IgD-negative memory B cell (primary cell): Measurements from ENCODE around the gene WASF3. TPM values are rescaled to one million over a fixed set of nuclear protein-coding genes. Genes with fewer than 3 reads are reported as not detected.

Source experiments
- H3K27ac Mint-ChIP-seq, 3 donors: one replicate each; pipeline ENCODE4 v1.8.0; 2020 to 2022; ENCODE audit warnings: mild to moderate bottlenecking in 3 of 3, mixed read lengths in 3 of 3, moderate library complexity in 1 of 3
- H3K27me3 Mint-ChIP-seq: one replicate; pipeline ENCODE4 v1.8.0; 2021; ENCODE audit warnings: mixed read lengths
- H3K36me3 Mint-ChIP-seq: one replicate; pipeline ENCODE4 v1.8.0; 2020; ENCODE audit warnings: mild to moderate bottlenecking, mixed read lengths
- H3K4me1 Mint-ChIP-seq, 3 donors: one replicate each; pipeline ENCODE4 v1.8.0; 2020 to 2022; ENCODE audit warnings: mixed read lengths in 3 of 3, mild to moderate bottlenecking in 1 of 3
- H3K4me3 Mint-ChIP-seq, 4 donors: one replicate each; pipeline ENCODE4 v1.8.0; 2020 to 2022; ENCODE audit warnings: mild to moderate bottlenecking in 4 of 4, mixed read lengths in 4 of 4, moderate library complexity in 3 of 4
- H3K9me3 Mint-ChIP-seq, 3 donors: one replicate each; pipeline ENCODE4 v1.8.0; 2020 to 2021; ENCODE audit warnings: mixed read lengths in 3 of 3, mild to moderate bottlenecking in 1 of 3
- polyA plus RNA-seq: library from polyadenylated mRNA; unstranded; fragments of 300-500 nt; fragmentation: Illumina TruSeq; gene quantifications from one replicate; pipeline ENCODE4 v1.2.3, GENCODE V29; 2021

WASF3 gene
- polyA plus RNA-seq, 1 donor from 2014 or later = not detected

DNA sequence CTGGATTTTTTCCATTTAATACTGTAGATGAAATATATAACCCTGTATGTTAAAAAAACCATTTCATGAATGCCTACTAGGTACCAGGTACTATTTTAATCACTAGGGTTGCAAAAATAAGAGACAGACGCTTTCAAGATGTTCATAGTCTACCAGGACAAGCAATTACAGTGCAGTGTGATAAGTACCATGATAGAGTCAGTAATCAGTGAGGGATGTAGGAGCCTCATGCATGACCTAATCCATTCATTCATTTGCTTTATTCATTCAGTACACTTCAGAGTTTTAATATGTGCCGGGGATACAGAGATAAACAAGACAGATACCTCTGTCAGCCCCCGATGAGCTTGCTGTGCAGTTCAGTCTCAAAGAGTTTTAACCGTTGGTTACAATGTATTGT lies 3.0 kb downstream of the WASF3 start:
- H3K4me3 Mint-ChIP-seq = no peak overlapping the region
- no peak overlapping the region for H3K27ac Mint-ChIP-seq
- H3K4me1 Mint-ChIP-seq = peaks cover 3 to 11% (median 7%) of the 10 kb centered on the region in 3 donors
- H3K27me3 Mint-ChIP-seq = peaks cover 30% of the 10 kb centered on the region
- no peaks in the 10 kb centered on the region for H3K36me3 Mint-ChIP-seq
- H3K9me3 Mint-ChIP-seq = peaks cover 0 to 4% (median 0%) of the 10 kb centered on the region in 3 donors

- Mint-ChIP-seq H3K27ac (no peak overlapping the region), H3K27me3 (peaks cover 31% of the 10 kb centered on the region), H3K9me3 (peaks cover 0 to 4% (median 0%) of the 10 kb centered on the region in 3 donors), H3K4me3 (no peak overlapping the region), H3K36me3 (no peaks in the 10 kb centered on the region), H3K4me1 (peaks cover 3 to 11% (median 7%) of the 10 kb centered on the region in 3 donors)
Measured at GRCh38 chr13:26561067-26561466, 3.6 kb downstream of the WASF3 start.

DNA sequence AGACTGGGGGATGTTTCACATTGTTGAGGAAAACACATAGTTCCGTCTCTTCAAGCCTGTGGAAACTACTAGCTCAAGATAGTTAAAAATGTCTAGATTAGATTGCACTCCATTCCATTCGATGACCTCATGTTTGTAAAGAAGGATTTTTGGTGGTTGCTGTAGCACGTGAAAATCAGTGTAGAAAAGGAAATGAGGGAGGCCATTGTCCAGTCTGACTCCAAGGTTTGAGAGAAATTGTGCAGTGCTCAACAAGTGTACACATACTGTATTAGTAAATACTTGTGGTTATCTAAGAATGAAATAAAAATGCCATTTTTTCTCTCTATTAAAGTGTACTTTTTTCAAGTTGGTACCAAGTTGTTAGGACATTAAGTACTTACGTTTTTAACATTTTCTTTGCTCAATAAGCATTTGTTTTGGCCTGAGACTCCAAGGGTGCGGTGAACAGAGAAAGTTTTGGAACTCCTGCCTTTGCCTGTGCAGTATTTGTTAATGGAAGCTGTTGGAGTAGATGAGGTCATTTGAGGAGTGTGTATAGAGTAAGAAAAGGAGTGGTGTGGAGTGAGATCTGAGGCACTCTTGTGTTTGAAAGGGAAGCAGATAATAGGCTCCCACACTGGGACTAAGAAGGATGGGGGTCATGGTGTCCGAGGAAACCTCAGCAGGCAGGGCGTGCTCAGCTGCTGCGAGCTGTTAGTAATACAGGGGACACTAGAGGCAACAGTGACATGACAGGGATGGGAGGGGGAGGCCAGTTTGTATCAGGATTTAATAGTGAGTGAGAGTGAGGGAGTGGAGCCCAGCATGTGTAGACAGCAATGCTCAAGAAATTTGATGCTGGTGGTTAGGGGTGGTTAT lies 4.4 kb downstream of the WASF3 start:
- no peak overlapping the region for H3K27ac Mint-ChIP-seq
- H3K9me3 Mint-ChIP-seq = peaks cover 0 to 4% (median 0%) of the 10 kb centered on the region in 3 donors
- peaks cover 30% of the 10 kb centered on the region for H3K27me3 Mint-ChIP-seq
- no peak overlapping the region for H3K4me3 Mint-ChIP-seq
- no peaks in the 10 kb centered on the region for H3K36me3 Mint-ChIP-seq
- H3K4me1 Mint-ChIP-seq = peaks cover 3 to 9% (median 7%) of the 10 kb centered on the region in 3 donors

- H3K27ac Mint-ChIP-seq = no peak overlapping the region
Measured at GRCh38 chr13:26562512-26562890, 5.0 kb downstream of the WASF3 start.

DNA sequence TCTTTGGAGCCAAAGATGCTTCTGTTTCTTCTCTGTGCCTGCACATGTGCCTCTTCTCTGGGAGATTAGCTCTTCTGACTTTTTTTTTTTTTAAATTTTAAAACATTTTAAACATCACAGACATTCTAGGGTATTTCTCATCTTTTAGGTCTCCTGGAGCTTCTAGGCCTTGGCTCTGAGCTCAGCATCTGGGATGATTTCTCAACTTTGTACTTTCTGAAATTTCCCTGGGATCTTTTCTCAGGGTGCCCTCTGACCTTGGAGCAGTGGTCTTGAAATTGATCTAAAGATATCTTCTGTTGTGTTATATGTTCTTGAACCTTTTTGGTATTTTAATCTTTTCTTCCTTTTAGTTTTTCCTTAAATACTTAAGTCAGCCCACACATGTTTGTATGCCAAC lies 6.2 kb downstream of the WASF3 start:
- Mint-ChIP-seq H3K36me3 (no peaks in the 10 kb centered on the region), H3K4me1 (peaks cover 0 to 4% (median 3%) of the 10 kb centered on the region in 3 donors), H3K9me3 (peaks cover 0 to 4% (median 0%) of the 10 kb centered on the region in 3 donors), H3K4me3 (no peak overlapping the region), H3K27me3 (peaks cover 25% of the 10 kb centered on the region), H3K27ac (no peak overlapping the region)

More at GRCh38 chr13:26562512-26562890, 5.0 kb downstream of the WASF3 start:
- Mint-ChIP-seq H3K36me3 (no peaks in the 10 kb centered on the region), H3K27me3 (peaks cover 29% of the 10 kb centered on the region), H3K9me3 (peaks cover 0 to 4% (median 0%) of the 10 kb centered on the region in 3 donors), H3K4me1 (peaks cover 3 to 7% (median 7%) of the 10 kb centered on the region in 3 donors), H3K4me3 (no peak overlapping the region)

GRCh38 chr13:26568132-26568815 lies 10.8 kb downstream of the WASF3 start:
- H3K4me3 Mint-ChIP-seq = no peak overlapping the region
- no peaks in the 10 kb centered on the region for H3K9me3 Mint-ChIP-seq
- H3K27ac Mint-ChIP-seq = no peak overlapping the region
- no peaks in the 10 kb centered on the region for H3K36me3 Mint-ChIP-seq
- no peaks in the 10 kb centered on the region for H3K4me1 Mint-ChIP-seq
- peaks cover 9% of the 10 kb centered on the region for H3K27me3 Mint-ChIP-seq

GRCh38 chr13:26571518-26571917 lies 14.0 kb downstream of the WASF3 start:
- peaks cover 3% of the 10 kb centered on the region for H3K27me3 Mint-ChIP-seq
- H3K27ac Mint-ChIP-seq = no peak overlapping the region
- H3K36me3 Mint-ChIP-seq = peaks cover 2% of the 10 kb centered on the region
- H3K4me1 Mint-ChIP-seq = no peaks in the 10 kb centered on the region
- no peak overlapping the region for H3K4me3 Mint-ChIP-seq
- H3K9me3 Mint-ChIP-seq = peaks cover 0 to 4% (median 0%) of the 10 kb centered on the region in 3 donors

DNA sequence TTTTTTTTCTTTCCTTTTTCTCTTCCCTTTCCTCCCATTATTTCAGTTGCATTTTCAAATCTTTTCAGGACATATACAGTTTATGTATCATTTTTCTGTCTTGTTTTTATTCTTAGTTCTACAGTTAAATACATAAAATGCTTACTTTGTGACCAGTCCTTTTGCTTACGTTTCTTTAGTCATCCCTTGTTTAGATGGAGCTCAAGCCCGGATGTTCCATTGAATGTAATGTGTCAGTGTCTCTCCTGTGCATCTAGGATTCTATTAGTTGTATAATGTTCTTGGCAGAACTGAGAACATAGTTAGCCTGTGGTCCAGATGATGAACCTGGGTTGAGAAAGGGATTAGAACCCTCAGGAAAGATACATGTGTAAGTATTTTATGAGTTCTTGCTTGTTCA lies 17.8 kb downstream of the WASF3 start:
- H3K27ac Mint-ChIP-seq = no peak overlapping the region
- peaks cover 2% of the 10 kb centered on the region for H3K36me3 Mint-ChIP-seq
- peaks cover 0 to 9% (median 2%) of the 10 kb centered on the region in 3 donors for H3K9me3 Mint-ChIP-seq
- no peaks in the 10 kb centered on the region for H3K4me1 Mint-ChIP-seq
- no peaks in the 10 kb centered on the region for H3K27me3 Mint-ChIP-seq
- H3K4me3 Mint-ChIP-seq = no peak overlapping the region

DNA sequence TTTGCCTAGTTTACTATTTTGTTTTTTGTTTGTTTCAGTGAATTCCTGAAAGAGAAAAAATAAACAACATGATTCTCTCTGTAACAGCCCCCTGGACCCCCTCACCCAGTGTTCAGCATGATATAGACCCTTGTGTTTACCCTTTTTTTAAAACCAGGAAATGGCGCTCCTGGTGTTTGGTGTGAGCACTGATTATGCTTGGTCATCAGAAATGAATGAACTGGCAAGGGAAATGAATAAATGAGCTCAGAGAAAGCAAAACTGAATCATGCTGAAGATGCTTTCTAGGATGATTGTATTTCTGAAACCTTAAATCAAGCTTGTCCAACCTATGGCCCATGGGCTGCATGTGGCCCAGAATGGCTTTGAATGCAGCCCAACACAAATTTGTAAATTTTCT lies 22.1 kb downstream of the WASF3 start:
- Mint-ChIP-seq H3K9me3 (peaks cover 2 to 9% (median 3%) of the 10 kb centered on the region in 3 donors), H3K4me1 (no peaks in the 10 kb centered on the region), H3K27ac (no peak overlapping the region), H3K27me3 (peaks cover 4% of the 10 kb centered on the region), H3K36me3 (no peaks in the 10 kb centered on the region), H3K4me3 (no peak overlapping the region)

- Mint-ChIP-seq H3K36me3 (peaks cover 2% of the 10 kb centered on the region), H3K9me3 (peaks cover 0 to 3% (median under 1%) of the 10 kb centered on the region in 3 donors), H3K4me1 (no peaks in the 10 kb centered on the region), H3K27ac (no peak overlapping the region), H3K4me3 (no peak overlapping the region), H3K27me3 (peaks cover 4% of the 10 kb centered on the region)
Measured at GRCh38 chr13:26583662-26584061, 26.2 kb downstream of the WASF3 start.

GRCh38 chr13:26584713-26585112 lies 27.2 kb downstream of the WASF3 start:
- H3K27me3 Mint-ChIP-seq = peaks cover 4% of the 10 kb centered on the region
- peaks cover 2% of the 10 kb centered on the region for H3K36me3 Mint-ChIP-seq
- H3K4me1 Mint-ChIP-seq = no peaks in the 10 kb centered on the region
- H3K27ac Mint-ChIP-seq = no peak overlapping the region
- peaks cover 0 to 3% (median 0%) of the 10 kb centered on the region in 3 donors for H3K9me3 Mint-ChIP-seq
- no peak overlapping the region for H3K4me3 Mint-ChIP-seq

GRCh38 chr13:26585136-26585535 lies 27.7 kb downstream of the WASF3 start:
- H3K9me3 Mint-ChIP-seq = peaks cover 0 to 3% (median 0%) of the 10 kb centered on the region in 3 donors
- peaks cover 4% of the 10 kb centered on the region for H3K27me3 Mint-ChIP-seq
- H3K4me1 Mint-ChIP-seq = no peaks in the 10 kb centered on the region
- no peak overlapping the region for H3K4me3 Mint-ChIP-seq
- H3K36me3 Mint-ChIP-seq = peaks cover 2% of the 10 kb centered on the region
- no peak overlapping the region for H3K27ac Mint-ChIP-seq

- H3K9me3 Mint-ChIP-seq = peaks cover 0 to 3% (median 0%) of the 10 kb centered on the region in 3 donors
- H3K27me3 Mint-ChIP-seq = peaks cover 2% of the 10 kb centered on the region
- no peak overlapping the region for H3K4me3 Mint-ChIP-seq
- H3K36me3 Mint-ChIP-seq = peaks cover 2% of the 10 kb centered on the region
- H3K4me1 Mint-ChIP-seq = peaks cover 0 to 1% (median 0%) of the 10 kb centered on the region in 3 donors
- no peak overlapping the region for H3K27ac Mint-ChIP-seq
Measured at GRCh38 chr13:26587251-26587650, 29.8 kb downstream of the WASF3 start.

- Mint-ChIP-seq H3K9me3 (peaks cover 0 to 4% (median 0%) of the 10 kb centered on the region in 3 donors), H3K4me1 (peaks cover 0 to 1% (median 0%) of the 10 kb centered on the region in 3 donors), H3K27ac (no peak overlapping the region), H3K4me3 (no peak overlapping the region), H3K36me3 (peaks cover 2% of the 10 kb centered on the region), H3K27me3 (no peaks in the 10 kb centered on the region)
Measured at GRCh38 chr13:26589226-26589625, 31.7 kb downstream of the WASF3 start.

- Mint-ChIP-seq H3K4me1 (peaks cover 0 to 1% (median 0%) of the 10 kb centered on the region in 3 donors), H3K27me3 (peaks cover 2% of the 10 kb centered on the region), H3K36me3 (peaks cover 2% of the 10 kb centered on the region), H3K27ac (no peak overlapping the region), H3K4me3 (no peak overlapping the region), H3K9me3 (peaks cover 0 to 4% (median 0%) of the 10 kb centered on the region in 3 donors)
Measured at GRCh38 chr13:26589754-26590153, 32.3 kb downstream of the WASF3 start.
